ENCODE measurements around the gene RBMS2.

GRCh38 chr12:56616244-56616643 is 94.6 kb downstream of the RBMS2 start:
- TF ChIP-seq CTCF (IDR thresholded peaks at IDR 0.05) (no peak), POLR2AphosphoS5 (IDR thresholded peaks at IDR 0.05) (no peak), EP300 (IDR thresholded peaks at IDR 0.05) (no peak)
